ENCODE data around the gene AS3MT.

AS3MT gene

DNA sequence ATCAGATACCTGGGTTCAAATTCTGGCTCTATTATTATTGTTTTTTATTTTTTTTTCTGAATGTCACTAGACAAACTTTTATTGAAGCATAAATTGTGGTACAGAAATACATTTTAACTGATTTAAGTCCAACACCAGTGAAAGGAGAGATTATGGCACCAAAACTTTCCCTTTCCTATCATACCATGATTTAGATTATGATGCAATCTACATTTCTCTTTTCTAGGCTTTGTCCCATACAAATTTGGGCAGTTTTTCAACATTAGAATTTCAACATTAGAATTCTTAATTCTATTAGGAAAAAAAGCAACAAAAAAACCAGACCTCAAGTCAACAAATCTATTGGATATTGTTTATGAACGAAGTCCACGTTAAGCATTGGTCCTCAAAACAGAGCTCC, 11.0 kb downstream of the AS3MT start:
- Mint-ChIP-seq H3K27me3 (ENCODE audit: low read depth) (no peaks in the 10 kb centered on the region), H3K9me3 (no peaks in the 10 kb centered on the region), H3K27ac (no peak overlapping the region), H3K36me3 (ENCODE audit: low read depth) (no peaks in the 10 kb centered on the region), H3K4me1 (ENCODE audit: low read depth) (no peaks in the 10 kb centered on the region), H3K4me3 (no peak overlapping the region)

DNA sequence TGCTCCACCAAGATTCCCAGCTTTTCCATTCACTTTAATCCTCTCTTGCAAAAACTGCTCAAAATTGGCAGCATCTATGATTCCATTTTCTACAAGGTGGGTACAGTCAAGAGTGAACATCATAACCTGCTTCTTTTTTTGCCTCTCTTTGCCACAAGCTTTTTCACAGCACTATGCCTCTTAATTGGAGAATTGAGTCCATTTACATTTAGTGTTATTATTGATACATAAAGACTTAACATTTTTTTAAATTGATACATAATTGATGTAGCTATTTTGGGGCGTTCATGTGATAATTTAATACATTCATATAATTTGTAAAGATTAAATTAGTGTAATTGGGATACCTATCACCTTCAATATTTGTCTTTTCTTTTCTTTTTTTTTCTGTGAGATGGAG, 18.8 kb downstream of the AS3MT start:
- no peaks in the 10 kb centered on the region for H3K4me1 Mint-ChIP-seq (ENCODE audit: low read depth)
- H3K36me3 Mint-ChIP-seq (ENCODE audit: low read depth), result no peaks in the 10 kb centered on the region
- no peak overlapping the region for H3K27ac Mint-ChIP-seq
- no peaks in the 10 kb centered on the region for H3K9me3 Mint-ChIP-seq
- H3K4me3 Mint-ChIP-seq, result no peak overlapping the region
- no peaks in the 10 kb centered on the region for H3K27me3 Mint-ChIP-seq (ENCODE audit: low read depth)

GRCh38 chr10:102894466-102895213, 25.4 kb downstream of the AS3MT start:
- H3K4me3 Mint-ChIP-seq, result no peak overlapping the region
- no peak overlapping the region for H3K27ac Mint-ChIP-seq

GRCh38 chr10:102900006-102900405, 30.7 kb downstream of the AS3MT start:
- Mint-ChIP-seq H3K36me3 (ENCODE audit: low read depth) (no peaks in the 10 kb centered on the region), H3K4me3 (no peak overlapping the region), H3K27me3 (ENCODE audit: low read depth) (no peaks in the 10 kb centered on the region), H3K27ac (no peak overlapping the region), H3K9me3 (no peaks in the 10 kb centered on the region), H3K4me1 (ENCODE audit: low read depth) (no peaks in the 10 kb centered on the region)

More at GRCh38 chr10:102894466-102895213, 25.4 kb downstream of the AS3MT start:
- H3K36me3 Mint-ChIP-seq (ENCODE audit: low read depth), result no peaks in the 10 kb centered on the region
- H3K9me3 Mint-ChIP-seq, result no peaks in the 10 kb centered on the region
- no peaks in the 10 kb centered on the region for H3K4me1 Mint-ChIP-seq (ENCODE audit: low read depth)
- H3K27me3 Mint-ChIP-seq (ENCODE audit: low read depth), result no peaks in the 10 kb centered on the region

GRCh38 chr10:102904346-102904745, 35.1 kb downstream of the AS3MT start:
- Mint-ChIP-seq H3K4me1 (ENCODE audit: low read depth) (no peaks in the 10 kb centered on the region), H3K27ac (no peak overlapping the region), H3K27me3 (ENCODE audit: low read depth) (no peaks in the 10 kb centered on the region), H3K9me3 (no peaks in the 10 kb centered on the region), H3K4me3 (no peak overlapping the region), H3K36me3 (ENCODE audit: low read depth) (no peaks in the 10 kb centered on the region)

- Mint-ChIP-seq H3K9me3 (no peaks in the 10 kb centered on the region), H3K27ac (no peak overlapping the region), H3K27me3 (ENCODE audit: low read depth) (no peaks in the 10 kb centered on the region), H3K36me3 (ENCODE audit: low read depth) (no peaks in the 10 kb centered on the region), H3K4me3 (no peak overlapping the region), H3K4me1 (ENCODE audit: low read depth) (no peaks in the 10 kb centered on the region)
These were observed 37.2 kb downstream of the AS3MT start for GRCh38 chr10:102906507-102906906.

GRCh38 chr10:102914781-102915180, 45.5 kb downstream of the AS3MT start:
- H3K9me3 Mint-ChIP-seq, result no peaks in the 10 kb centered on the region
- H3K27ac Mint-ChIP-seq, result peak overlapping the region; percentile 10
- H3K27me3 Mint-ChIP-seq (ENCODE audit: low read depth), result no peaks in the 10 kb centered on the region
- peaks cover 26% of the 10 kb centered on the region for H3K4me1 Mint-ChIP-seq (ENCODE audit: low read depth)
- no peaks in the 10 kb centered on the region for H3K36me3 Mint-ChIP-seq (ENCODE audit: low read depth)
- H3K4me3 Mint-ChIP-seq, result peak overlapping the region; percentile 49

DNA sequence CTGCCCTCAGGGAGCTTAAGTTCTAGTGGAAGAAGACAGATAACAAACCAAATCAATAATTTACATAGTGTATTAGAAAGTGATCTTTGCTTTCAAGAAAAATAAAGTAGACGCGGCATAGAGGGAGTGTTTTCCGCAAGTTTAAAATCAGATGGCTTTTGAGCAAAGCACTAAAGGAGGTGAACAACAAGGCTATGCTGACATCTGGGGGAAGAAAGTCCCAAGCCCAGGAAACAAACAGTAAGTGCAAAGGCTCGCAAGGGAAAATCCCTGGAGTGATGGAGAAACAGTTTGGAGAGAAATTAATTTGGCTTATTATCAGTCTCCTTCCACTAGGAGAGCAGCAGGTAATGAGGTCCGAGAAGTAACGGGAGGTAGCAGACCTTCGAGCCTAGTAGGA, 46.9 kb downstream of the AS3MT start:
- H3K4me3 Mint-ChIP-seq, result peak overlapping the region; percentile 66
- no peak overlapping the region for H3K27ac Mint-ChIP-seq
- H3K4me1 Mint-ChIP-seq (ENCODE audit: low read depth), result peaks cover 39% of the 10 kb centered on the region

GRCh38 chr10:102917314-102917961, 48.2 kb downstream of the AS3MT start:
- H3K36me3 Mint-ChIP-seq (ENCODE audit: low read depth), result peaks cover 4% of the 10 kb centered on the region
- peak overlapping the region; percentile 91 for H3K27ac Mint-ChIP-seq
- H3K27me3 Mint-ChIP-seq (ENCODE audit: low read depth), result no peaks in the 10 kb centered on the region
- H3K4me3 Mint-ChIP-seq, result peak overlapping the region; percentile 94
- no peaks in the 10 kb centered on the region for H3K9me3 Mint-ChIP-seq
- H3K4me1 Mint-ChIP-seq (ENCODE audit: low read depth), result peaks cover 43% of the 10 kb centered on the region

More for the DNA sequence above, 46.9 kb downstream of the AS3MT start:
- H3K36me3 Mint-ChIP-seq (ENCODE audit: low read depth), result peaks cover 3% of the 10 kb centered on the region
- no peaks in the 10 kb centered on the region for H3K27me3 Mint-ChIP-seq (ENCODE audit: low read depth)
- no peaks in the 10 kb centered on the region for H3K9me3 Mint-ChIP-seq

DNA sequence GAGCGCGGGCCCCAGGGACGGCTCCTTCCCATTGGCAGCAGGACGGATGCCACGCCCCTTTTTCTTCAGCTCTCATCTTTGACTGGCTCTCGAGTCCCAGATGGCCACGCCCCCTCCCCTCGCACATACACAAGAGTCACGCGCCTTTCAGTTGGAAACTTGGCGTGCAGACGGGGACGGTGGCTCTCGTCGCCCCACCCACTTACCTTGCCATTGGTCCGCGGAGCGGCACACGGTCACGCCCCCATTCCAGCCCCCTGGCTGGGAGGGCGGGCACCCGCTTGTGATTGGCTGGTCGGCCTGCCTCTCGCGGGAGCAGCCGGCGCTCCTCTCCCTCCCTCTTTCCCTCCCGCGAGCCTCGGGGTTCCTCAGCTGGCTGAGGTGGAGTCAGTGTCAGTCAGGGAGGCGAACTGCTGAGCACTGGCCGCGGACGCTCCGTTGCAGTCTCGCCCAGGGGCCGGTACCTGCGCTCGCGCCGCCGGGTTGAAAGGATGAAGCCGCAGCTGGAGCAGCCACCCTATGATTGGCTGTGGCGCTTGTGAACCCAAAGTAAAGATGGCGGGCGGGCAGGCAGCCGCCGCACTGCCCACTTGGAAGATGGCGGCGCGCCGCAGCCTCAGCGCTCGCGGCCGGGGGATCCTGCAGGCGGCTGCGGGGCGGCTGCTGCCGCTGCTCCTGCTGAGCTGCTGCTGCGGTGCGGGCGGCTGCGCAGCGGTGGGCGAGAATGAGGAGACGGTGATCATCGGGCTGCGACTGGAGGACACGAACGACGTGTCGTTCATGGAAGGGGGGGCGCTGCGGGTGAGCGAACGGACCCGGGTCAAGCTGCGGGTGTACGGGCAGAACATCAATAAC, 48.9 kb downstream of the AS3MT start, which contains the start of gene CNNM2:
Gene CNNM2, plus strand, starts transcription at position 333 of the 855 bp plus-strand sequence. Its CDS starts 187 bp downstream, at position 520.
- Mint-ChIP-seq H3K27ac (peak within 1 kb of the TSS; percentile 91), H3K9me3 (no peaks in the 10 kb centered on the region), H3K36me3 (ENCODE audit: low read depth) (peaks cover 4% of the 10 kb centered on the region), H3K27me3 (ENCODE audit: low read depth) (no peaks in the 10 kb centered on the region), H3K4me1 (ENCODE audit: low read depth) (peaks cover 45% of the 10 kb centered on the region), H3K4me3 (peak within 1 kb of the TSS; percentile 94)

DNA sequence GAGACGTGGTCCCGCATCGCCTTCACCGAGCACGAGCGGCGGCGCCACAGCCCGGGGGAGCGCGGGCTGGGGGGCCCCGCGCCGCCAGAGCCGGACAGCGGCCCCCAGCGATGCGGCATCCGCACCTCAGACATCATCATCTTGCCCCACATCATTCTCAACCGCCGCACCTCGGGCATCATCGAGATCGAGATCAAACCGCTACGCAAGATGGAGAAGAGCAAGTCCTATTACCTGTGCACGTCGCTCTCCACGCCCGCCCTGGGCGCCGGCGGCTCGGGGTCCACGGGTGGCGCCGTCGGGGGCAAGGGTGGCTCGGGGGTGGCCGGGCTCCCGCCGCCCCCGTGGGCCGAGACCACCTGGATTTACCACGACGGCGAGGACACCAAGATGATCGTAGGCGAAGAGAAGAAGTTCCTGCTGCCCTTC, 49.6 kb downstream of the AS3MT start:
- peak overlapping the region; percentile 94 for H3K4me3 Mint-ChIP-seq
- H3K9me3 Mint-ChIP-seq, result no peaks in the 10 kb centered on the region
- peaks cover 44% of the 10 kb centered on the region for H3K4me1 Mint-ChIP-seq (ENCODE audit: low read depth)
- no peak overlapping the region for H3K27ac Mint-ChIP-seq
- peaks cover 4% of the 10 kb centered on the region for H3K36me3 Mint-ChIP-seq (ENCODE audit: low read depth)
- no peaks in the 10 kb centered on the region for H3K27me3 Mint-ChIP-seq (ENCODE audit: low read depth)

GRCh38 chr10:102919246-102919959, 50.1 kb downstream of the AS3MT start:
- Mint-ChIP-seq H3K4me1 (ENCODE audit: low read depth) (peaks cover 41% of the 10 kb centered on the region), H3K4me3 (peak overlapping the region; percentile 94), H3K9me3 (no peaks in the 10 kb centered on the region), H3K36me3 (ENCODE audit: low read depth) (peaks cover 4% of the 10 kb centered on the region), H3K27me3 (ENCODE audit: low read depth) (no peaks in the 10 kb centered on the region), H3K27ac (no peak overlapping the region)

GRCh38 chr10:102919992-102920739, 50.9 kb downstream of the AS3MT start:
- Mint-ChIP-seq H3K36me3 (ENCODE audit: low read depth) (peaks cover 4% of the 10 kb centered on the region), H3K4me3 (peak overlapping the region; percentile 94), H3K9me3 (no peaks in the 10 kb centered on the region), H3K27me3 (ENCODE audit: low read depth) (no peaks in the 10 kb centered on the region), H3K4me1 (ENCODE audit: low read depth) (peaks cover 35% of the 10 kb centered on the region), H3K27ac (peak overlapping the region; percentile 62)
